Adipose tissue (tissue), 3 donors: Measurements from ENCODE around the gene KCNK4. TPM values are rescaled to one million over a fixed set of nuclear protein-coding genes. Genes with fewer than 3 reads are reported as not detected.
A peak's percentile ranks its signal among the peaks of the same experiment; 100 is the strongest.

ENCODE experiments used
- H3K27ac ChIP-seq: one replicate; pipeline ENCODE4 v1.5.1; 2013; ENCODE audit warnings: low read depth, low read length
- WGBS, 3 donors: extraction: QIAGEN DNeasy Blood & Tissue Kit; methylation state at CpG; one replicate each; pipeline ENCODE4 v1.1.7; 2013; 5-methylcytosine and 5-hydroxymethylcytosine counted together
- polyA plus RNA-seq, 3 donors: library from polyadenylated mRNA; stranded (reverse); fragments of 200-250 nt; gene quantifications; one replicate each; pipeline ENCODE4 v1.2.3, GENCODE V29; 2013
- donor health status: healthy with polysubstance abuse.
- donor health status: Bipolar disorder and iron deficiency.
- donor health status: healthy.

KCNK4 gene
- polyA plus RNA-seq, 3 donors = 0.04 TPM; not detected in 2

- WGBS, 3 donors = 0 to 1% (median 0%) methylated on average over 70 to 102 of the region's 102 CpGs
- peak within 1 kb of the TSS; percentile 56 for H3K27ac ChIP-seq
These were observed 5.9 kb upstream of the KCNK4 start, which contains the start of gene GPR137 for GRCh38 chr11:64284962-64285884. Gene GPR137, plus strand, starts transcription at chr11:64285848. Its CDS starts 677 bp downstream, at chr11:64286525.

DNA sequence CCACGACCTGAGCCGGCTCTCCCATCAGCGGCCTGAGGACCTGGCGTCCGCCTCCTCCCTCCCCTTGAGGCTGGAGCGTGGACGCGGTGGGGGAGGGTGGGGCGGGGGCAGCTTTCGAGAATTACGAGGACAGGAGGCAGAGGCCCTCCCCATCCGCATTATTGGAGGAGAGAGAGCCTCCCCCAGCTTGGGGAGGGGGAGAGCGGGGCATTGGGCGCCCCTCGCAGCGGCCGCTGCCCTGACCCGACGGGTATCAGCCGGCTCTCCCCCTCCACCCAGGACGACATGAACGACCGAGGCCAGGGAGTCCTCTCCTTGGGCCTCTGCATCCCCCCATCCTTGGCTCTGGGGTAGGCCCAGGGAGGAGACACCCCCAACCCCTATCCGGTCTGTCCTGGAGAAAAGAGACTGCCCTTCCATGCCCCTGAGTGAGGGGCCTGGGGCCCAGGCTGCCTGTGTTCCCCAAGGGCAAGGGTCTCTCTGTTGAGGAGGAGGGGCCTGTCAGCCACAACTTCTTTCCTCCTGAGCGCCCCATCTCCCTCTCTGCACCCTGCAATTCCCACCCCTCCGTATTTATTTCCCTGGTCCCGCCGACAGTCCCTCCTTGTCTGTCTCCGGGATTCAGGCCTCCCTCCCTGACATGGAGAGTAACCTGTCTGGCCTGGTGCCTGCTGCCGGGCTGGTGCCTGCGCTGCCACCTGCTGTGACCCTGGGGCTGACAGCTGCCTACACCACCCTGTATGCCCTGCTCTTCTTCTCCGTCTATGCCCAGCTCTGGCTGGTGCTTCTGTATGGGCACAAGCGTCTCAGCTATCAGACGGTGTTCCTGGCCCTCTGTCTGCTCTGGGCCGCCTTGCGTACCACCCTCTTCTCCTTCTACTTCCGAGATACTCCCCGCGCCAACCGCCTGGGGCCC, 5.0 kb upstream of the KCNK4 start:
- H3K27ac ChIP-seq = no peak overlapping the region
- WGBS, 3 donors = 27 to 32% (median 28%) methylated on average over 33 to 40 of the region's 40 CpGs

DNA sequence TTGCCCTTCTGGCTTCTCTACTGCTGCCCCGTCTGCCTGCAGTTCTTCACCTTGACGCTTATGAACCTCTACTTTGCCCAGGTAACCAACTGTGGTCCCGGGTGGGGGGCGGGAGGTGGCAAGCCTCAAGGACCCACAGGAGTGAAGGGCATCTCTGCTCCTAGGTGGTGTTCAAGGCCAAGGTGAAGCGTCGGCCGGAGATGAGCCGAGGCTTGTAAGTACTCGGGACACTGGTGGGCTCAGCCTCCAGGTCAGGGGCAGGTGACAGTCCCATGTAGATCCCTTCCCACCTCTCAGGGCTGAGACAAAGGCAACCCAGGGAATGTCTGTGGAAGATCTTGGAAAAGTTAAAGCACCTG, 4.3 kb upstream of the KCNK4 start:
- H3K27ac ChIP-seq = no peak overlapping the region
- 76 to 92% (median 89%) methylated on average over 9 of the region's 9 CpGs for WGBS, 3 donors

DNA sequence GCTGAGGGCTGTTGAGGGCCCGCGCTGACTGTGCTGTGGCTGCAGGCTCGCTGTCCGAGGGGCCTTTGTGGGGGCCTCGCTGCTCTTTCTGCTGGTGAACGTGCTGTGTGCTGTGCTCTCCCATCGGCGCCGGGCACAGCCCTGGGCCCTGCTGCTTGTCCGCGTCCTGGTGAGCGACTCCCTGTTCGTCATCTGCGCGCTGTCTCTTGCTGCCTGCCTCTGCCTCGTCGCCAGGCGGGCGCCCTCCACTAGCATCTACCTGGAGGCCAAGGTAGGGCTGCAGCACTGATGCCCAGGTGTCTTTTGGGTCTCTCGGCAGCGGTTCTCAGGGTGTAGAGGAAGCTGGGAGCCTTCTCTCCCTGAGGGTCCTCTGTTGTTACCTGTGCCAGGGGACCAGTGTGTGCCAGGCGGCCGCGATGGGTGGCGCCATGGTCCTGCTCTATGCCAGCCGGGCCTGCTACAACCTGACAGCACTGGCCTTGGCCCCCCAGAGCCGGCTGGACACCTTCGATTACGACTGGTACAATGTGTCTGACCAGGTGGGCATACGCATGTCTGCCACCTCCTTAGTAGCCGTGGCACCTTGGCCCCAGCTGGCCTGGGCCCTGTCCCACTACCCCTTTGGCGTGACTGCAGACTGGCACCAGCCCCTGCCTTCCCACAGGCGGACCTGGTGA, 3.3 kb upstream of the KCNK4 start:
- WGBS, 3 donors = 94 to 95% (median 95%) methylated on average over 33 of the region's 33 CpGs
- no peak overlapping the region for H3K27ac ChIP-seq

- 87 to 92% (median 92%) methylated on average over 9 of the region's 9 CpGs for WGBS, 3 donors
- no peak overlapping the region for H3K27ac ChIP-seq
These were observed 2.8 kb upstream of the KCNK4 start for GRCh38 chr11:64288353-64288750.

DNA sequence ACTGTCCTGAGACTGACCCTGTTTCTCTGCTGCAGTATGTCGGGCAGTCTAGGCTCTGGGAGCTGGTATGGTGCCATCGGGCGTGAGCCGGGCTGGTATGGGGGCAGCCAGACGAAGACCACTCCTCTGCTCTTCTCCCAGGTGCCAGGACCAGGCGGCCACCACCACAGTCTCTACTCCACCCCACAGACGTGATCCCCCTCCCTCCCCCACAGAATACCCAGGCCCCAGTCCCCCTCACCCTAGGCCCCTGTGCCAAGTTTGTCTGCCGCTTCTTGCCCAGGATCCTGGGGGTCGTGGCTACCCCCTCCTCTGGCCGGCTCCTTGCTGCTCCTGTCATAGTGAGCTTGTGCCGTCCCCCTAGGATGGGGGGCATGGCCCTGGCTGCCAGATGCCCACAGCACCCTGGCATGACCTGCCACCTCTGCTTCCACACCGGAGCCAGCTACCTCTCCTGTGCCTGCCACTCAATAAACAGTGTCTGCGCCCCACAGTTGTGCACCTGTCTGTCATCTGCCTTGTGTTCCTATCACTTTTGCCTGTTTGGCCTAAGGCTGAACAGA, 2.0 kb upstream of the KCNK4 start:
- 93 to 96% (median 95%) methylated on average over 13 of the region's 13 CpGs for WGBS, 3 donors
- H3K27ac ChIP-seq = no peak overlapping the region

GRCh38 chr11:64290352-64291261, 495 bp upstream of the KCNK4 start:
- 49 to 62% (median 56%) methylated on average over 8 to 10 of the region's 10 CpGs for WGBS, 3 donors
- no peak overlapping the region for H3K27ac ChIP-seq

DNA sequence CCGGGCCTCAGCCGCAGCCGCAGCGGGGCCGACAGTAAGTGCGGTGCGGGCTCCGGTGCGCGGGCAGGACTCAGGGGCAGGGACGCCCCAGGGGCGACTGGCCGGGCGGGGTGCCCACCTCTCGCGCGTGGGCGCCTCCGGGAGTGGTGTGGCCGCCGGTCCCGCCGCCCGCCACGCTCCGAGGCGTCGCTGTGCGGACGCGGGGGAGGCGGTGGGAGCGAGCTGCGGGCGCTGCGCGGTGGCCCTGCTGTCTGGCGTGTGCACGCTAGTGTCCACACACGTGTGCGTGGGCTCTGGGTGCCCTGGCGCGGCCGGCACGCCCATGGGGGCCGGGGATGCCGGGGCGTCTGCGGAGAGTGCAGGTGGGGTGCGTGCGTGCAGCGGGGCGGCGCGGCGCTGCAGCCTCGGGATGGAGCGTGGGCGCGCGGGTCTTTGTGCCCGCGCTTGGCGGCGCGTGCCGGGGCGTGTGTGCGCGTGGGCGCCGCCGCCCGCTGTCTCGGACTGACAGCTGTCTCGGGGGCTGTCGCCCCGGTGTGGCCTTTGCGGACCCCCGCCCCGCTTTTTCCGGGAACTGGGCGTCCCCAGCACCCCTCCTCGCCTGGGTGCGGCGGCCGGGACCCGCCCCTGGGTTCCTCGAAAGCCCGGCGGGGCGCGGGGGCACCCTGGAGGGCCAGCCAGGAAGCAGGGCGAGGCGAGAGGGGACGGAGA, 804 bp downstream of the KCNK4 start:
- 0 to 1% (median 1%) methylated on average over 64 to 96 of the region's 96 CpGs for WGBS, 3 donors
- no peak overlapping the region for H3K27ac ChIP-seq

DNA sequence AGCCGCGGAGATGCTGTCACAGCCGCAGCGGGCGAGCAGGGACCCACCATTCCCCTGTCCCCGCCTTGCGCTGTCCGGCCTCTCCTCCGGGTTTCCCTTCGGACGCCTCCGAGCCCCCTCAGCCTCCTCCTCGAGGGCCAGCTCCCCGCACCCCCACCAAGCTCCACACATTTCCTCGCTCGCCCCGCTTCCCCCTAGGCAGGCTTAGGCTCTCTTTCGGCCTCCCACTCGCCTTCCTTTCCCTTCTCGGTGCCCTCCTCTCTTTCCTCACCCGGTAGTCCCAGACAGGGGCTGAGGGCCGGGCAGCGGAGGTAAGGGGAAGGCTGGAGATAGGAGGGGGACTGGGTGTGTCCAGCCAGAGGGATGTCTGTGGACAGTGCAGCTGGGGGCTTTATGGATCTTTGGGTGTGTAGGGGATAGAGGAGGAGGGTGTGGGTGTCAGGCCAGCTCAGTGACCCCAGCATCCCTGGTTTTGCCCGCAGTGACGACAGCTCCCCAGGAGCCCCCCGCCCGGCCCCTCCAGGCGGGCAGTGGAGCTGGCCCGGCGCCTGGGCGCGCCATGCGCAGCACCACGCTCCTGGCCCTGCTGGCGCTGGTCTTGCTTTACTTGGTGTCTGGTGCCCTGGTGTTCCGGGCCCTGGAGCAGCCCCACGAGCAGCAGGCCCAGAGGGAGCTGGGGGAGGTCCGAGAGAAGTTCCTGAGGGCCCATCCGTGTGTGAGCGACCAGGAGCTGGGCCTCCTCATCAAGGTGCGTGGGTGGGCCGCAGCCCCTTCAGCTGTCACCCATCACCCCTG, 1.6 kb downstream of the KCNK4 start:
- WGBS, 3 donors = 33 to 58% (median 35%) methylated on average over 29 to 42 of the region's 42 CpGs
- no peak overlapping the region for H3K27ac ChIP-seq

GRCh38 chr11:64294774-64295173, 3.7 kb downstream of the KCNK4 start:
- 56 to 63% (median 57%) methylated on average over 3 of the region's 3 CpGs for WGBS, 3 donors
- no peak overlapping the region for H3K27ac ChIP-seq

DNA sequence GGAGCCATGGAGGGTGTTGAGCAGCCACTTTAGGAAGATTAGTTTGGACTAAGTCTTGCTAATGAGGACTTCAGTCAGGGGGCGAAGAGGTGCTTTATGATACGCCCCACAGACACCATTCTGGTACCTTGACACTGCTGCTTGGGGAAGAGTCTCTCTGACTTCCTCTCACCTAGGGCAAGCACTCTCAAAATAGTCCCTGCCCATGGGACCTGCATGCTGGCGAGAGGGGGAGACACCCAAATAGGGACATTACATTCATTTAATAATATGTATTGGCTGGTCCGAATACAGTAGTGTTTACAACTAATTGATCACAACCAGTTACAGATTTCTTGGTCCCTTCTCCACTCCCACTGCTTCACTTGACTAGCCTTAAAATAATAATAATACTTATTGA, 4.7 kb downstream of the KCNK4 start:
- H3K27ac ChIP-seq = no peak overlapping the region
- 86 to 92% (median 87%) methylated on average over 4 of the region's 4 CpGs for WGBS, 3 donors

GRCh38 chr11:64296236-64296635, 5.1 kb downstream of the KCNK4 start:
- no peak overlapping the region for H3K27ac ChIP-seq
- WGBS, 3 donors = 26 to 50% (median 28%) methylated on average over 1 of the region's 1 CpG

DNA sequence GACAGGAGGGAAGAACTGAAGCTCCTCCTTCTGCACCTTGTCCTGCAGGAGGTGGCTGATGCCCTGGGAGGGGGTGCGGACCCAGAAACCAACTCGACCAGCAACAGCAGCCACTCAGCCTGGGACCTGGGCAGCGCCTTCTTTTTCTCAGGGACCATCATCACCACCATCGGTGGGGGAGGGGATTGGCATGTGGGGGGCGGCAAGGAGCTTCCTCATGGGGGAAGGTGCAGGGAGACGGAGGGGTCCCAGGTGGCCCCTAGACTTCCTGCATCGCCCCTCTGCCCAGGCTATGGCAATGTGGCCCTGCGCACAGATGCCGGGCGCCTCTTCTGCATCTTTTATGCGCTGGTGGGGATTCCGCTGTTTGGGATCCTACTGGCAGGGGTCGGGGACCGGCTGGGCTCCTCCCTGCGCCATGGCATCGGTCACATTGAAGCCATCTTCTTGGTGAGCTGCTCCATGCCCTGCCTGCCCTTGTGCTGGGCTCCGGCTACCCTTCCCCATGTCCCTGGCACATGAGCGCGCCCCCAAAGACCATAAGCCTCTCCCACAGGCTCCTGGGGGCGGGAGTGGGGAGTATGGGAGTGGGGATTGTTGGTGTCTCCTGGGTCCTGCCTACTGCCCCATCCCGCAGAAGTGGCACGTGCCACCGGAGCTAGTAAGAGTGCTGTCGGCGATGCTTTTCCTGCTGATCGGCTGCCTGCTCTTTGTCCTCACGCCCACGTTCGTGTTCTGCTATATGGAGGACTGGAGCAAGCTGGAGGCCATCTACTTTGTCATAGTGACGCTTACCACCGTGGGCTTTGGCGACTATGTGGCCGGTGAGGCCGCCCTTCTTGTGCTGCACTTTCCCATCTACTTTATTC, 6.0 kb downstream of the KCNK4 start:
- no peak overlapping the region for H3K27ac ChIP-seq
- WGBS, 3 donors = 16 to 19% (median 17%) methylated on average over 34 of the region's 34 CpGs

DNA sequence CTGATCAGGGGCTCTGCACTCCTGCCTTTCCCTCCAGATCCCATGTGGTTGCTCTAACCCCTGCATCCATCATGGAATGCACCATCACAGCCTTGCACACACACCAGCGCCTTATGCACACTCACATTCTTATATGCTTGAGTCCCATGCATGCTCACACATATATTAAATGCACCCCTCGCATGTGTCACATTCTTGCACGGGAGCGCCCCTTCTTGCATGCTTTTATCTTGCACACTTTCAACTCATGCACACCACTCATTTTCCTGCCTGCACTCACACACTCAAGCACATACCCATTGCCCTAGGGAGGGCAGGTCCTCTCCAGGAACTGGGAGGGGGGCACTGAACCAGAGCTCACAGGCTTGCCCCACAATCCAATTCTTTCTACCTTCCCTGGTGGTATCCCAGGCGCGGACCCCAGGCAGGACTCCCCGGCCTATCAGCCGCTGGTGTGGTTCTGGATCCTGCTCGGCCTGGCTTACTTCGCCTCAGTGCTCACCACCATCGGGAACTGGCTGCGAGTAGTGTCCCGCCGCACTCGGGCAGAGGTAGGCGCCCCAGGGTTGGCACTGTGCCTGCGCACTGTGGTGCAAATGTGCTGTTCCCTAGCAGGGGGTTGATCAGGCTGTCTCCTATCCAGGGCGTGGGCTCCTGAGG, 6.7 kb downstream of the KCNK4 start:
- H3K27ac ChIP-seq = no peak overlapping the region
- 33 to 48% (median 41%) methylated on average over 18 of the region's 18 CpGs for WGBS, 3 donors
